Lung (tissue), 12 donors: ENCODE results near the gene CCDC148. TPM values are rescaled to one million over a fixed set of nuclear protein-coding genes. Genes with fewer than 3 reads are reported as not detected.

Experiments used
- ATAC-seq: fragments of 200-7000 bp; cut with Tn5 transposase; one replicate; pipeline ENCODE4 v1.9.1; 2020; ENCODE audit warnings: moderate number of reproducible peaks; ENCODE audit not compliant: insufficient read depth, low FRiP score
- DNase-seq, 3 donors: peaks; one replicate each; pipeline ENCODE4 v3.0.0-alpha.2; 2013 to 2017
- H3K27ac ChIP-seq, 2 donors: one replicate each; pipeline ENCODE4 v1.5.1; 2013; ENCODE audit warnings: mild to moderate bottlenecking in 2 of 2, moderate library complexity in 2 of 2, control low read depth in 1 of 2, inconsistent platforms in 1 of 2, low read depth in 1 of 2, low read length in 1 of 2
- H3K27me3 ChIP-seq, 3 donors: one replicate each; pipeline ENCODE4 v1.5.1; 2013; ENCODE audit warnings: low read length in 2 of 3; ENCODE audit not compliant: control insufficient read depth in 3 of 3, insufficient read depth in 3 of 3
- H3K36me3 ChIP-seq, 4 donors: one replicate each; pipeline ENCODE4 v1.5.1; 2013; ENCODE audit warnings: low read length in 4 of 4, mild to moderate bottlenecking in 1 of 4, moderate library complexity in 1 of 4; ENCODE audit not compliant: control insufficient read depth in 4 of 4, insufficient read depth in 4 of 4
- H3K4me1 ChIP-seq, 5 donors: one replicate each; pipeline ENCODE4 v1.5.1; 2013; ENCODE audit warnings: low read length in 5 of 5, mild to moderate bottlenecking in 2 of 5, moderate library complexity in 1 of 5; ENCODE audit not compliant: control insufficient read depth in 5 of 5, insufficient read depth in 5 of 5
- H3K4me3 ChIP-seq: one replicate; pipeline ENCODE4 v1.5.1; 2013; ENCODE audit warnings: mild to moderate bottlenecking, control low read depth, moderate library complexity
- H3K9ac ChIP-seq, 2 donors: one replicate each; pipeline ENCODE4 v1.5.1; 2013; ENCODE audit warnings: low read length in 2 of 2, control low read depth in 1 of 2; ENCODE audit not compliant: insufficient read depth in 1 of 2
- H3K9me3 ChIP-seq, 4 donors: one replicate each; pipeline ENCODE4 v1.5.1; 2013; ENCODE audit warnings: low read length in 3 of 4, mild to moderate bottlenecking in 1 of 4, moderate library complexity in 1 of 4; ENCODE audit not compliant: control insufficient read depth in 4 of 4, insufficient read depth in 3 of 4
- CTCF ChIP-seq: IDR thresholded peaks from 2 replicates; pipeline ENCODE4 v1.5.1; 2012; ENCODE audit warnings: mild to moderate bottlenecking; ENCODE audit errors: control extremely low read depth, extremely low read depth
- WGBS, 2 donors: extraction: QIAGEN DNeasy Blood & Tissue Kit; methylation state at CpG; one replicate each; pipeline ENCODE4 v1.1.7; 2013; 5-methylcytosine and 5-hydroxymethylcytosine counted together
- polyA plus RNA-seq, 2 donors: library from polyadenylated mRNA; stranded (reverse); fragments of 200-250 nt; gene quantifications; one replicate each; pipeline ENCODE4 v1.2.1, GENCODE V29; 2013
- total RNA-seq, 2 donors: library from RNA; depleted of rRNA in 1 of 2; stranded (reverse); fragments of >200 nt in 1 of 2; gene quantifications; one replicate each; pipeline ENCODE4 v1.2.1, GENCODE V29; 2014 to 2021
- donor health status: control.
- donor health status: control.
- donor health status: Bipolar disorder and iron deficiency.
- donor health status: healthy.
- donor health status: DM: yes; HTN: yes; CAD: no.

Gene CCDC148
- total and polyA plus RNA-seq, 4 donors = 0.61 to 8.6 (median 2.5) TPM

DNA sequence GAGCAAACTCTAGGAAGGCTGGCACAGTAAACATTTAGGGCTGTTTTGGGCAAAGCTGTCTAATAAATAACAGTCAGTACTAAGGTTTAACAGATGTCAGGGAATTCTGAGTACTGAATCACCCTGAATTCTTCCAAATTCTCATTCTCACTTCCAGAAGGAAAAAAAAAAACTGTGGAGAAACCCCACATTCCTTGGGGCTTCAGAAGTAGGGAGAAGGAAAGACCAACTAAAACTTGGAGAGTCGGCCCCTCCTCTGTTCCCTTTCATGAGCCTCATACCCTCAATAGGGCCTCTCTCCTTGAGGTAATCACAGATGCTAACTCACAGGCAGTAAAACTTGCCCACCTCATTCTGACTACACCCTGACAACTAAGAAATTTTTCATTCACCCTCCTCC, 62.1 kb downstream of the CCDC148 start:
- no peak for ATAC-seq
- no peak for DNase-seq
- WGBS, 2 donors = 0 to 47% methylated on average over 1 of the region's 1 CpG

DNA sequence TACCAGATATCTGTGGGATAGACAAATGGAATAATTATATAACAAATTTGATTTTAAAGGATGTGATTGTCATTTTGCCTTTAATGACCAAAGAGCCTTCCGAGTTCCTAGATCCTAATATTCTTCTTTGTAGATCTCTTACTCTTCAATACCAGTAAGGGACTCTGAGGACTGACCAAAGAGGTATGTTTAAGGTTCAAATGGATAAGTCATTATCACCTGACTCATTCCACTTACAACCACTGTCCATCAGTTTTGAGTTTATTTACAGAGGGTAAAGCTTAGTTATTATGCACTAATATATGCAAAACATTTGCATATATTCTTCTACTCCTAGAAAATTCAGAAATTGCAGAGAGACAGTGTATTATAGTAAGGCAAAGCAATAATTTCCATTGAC, 62.7 kb downstream of the CCDC148 start:
- TF ChIP-seq CTCF = no peak
- ATAC-seq = no peak

More for the DNA sequence above, 62.1 kb downstream of the CCDC148 start:
- no peak overlapping the region for H3K9ac ChIP-seq
- H3K27me3 ChIP-seq = no peaks in the 10 kb centered on the region
- H3K4me3 ChIP-seq = no peak overlapping the region
- H3K27ac ChIP-seq = no peak overlapping the region
- H3K4me1 ChIP-seq = peaks cover 0 to 2% (median 0%) of the 10 kb centered on the region in 5 donors
- no peaks in the 10 kb centered on the region for H3K36me3 ChIP-seq
- no peaks in the 10 kb centered on the region for H3K9me3 ChIP-seq
- no peak for TF ChIP-seq CTCF

GRCh38 chr2:158392687-158393086, 63.9 kb downstream of the CCDC148 start:
- Histone ChIP-seq H3K9me3 (no peaks in the 10 kb centered on the region), H3K27me3 (no peaks in the 10 kb centered on the region), H3K36me3 (no peaks in the 10 kb centered on the region), H3K4me3 (no peak overlapping the region), H3K9ac (no peak overlapping the region), H3K27ac (no peak overlapping the region), H3K4me1 (peaks cover 0 to 2% (median 0%) of the 10 kb centered on the region in 5 donors)
- 0 to 28% methylated on average over 1 of the region's 1 CpG for WGBS, 2 donors
- DNase-seq = peak in 1 of 3 donors; percentile 15
- no peak for TF ChIP-seq CTCF
- ATAC-seq = no peak

More for the DNA sequence above, 62.7 kb downstream of the CCDC148 start:
- no peaks in the 10 kb centered on the region for H3K9me3 ChIP-seq
- no peak for DNase-seq
- no peak overlapping the region for H3K27ac ChIP-seq
- H3K4me3 ChIP-seq = no peak overlapping the region
- no peaks in the 10 kb centered on the region for H3K36me3 ChIP-seq
- WGBS, 2 donors = 93 to 100% methylated on average over 1 of the region's 1 CpG
- H3K9ac ChIP-seq = no peak overlapping the region
- H3K27me3 ChIP-seq = no peaks in the 10 kb centered on the region
- peaks cover 0 to 2% (median 0%) of the 10 kb centered on the region in 5 donors for H3K4me1 ChIP-seq

GRCh38 chr2:158391876-158392275, 64.7 kb downstream of the CCDC148 start:
- TF ChIP-seq CTCF = no peak

More at GRCh38 chr2:158391876-158392275, 64.7 kb downstream of the CCDC148 start:
- no peaks in the 10 kb centered on the region for H3K27me3 ChIP-seq
- WGBS, 2 donors = 81 to 82% methylated on average over 2 of the region's 2 CpGs
- no peak overlapping the region for H3K4me3 ChIP-seq
- H3K9ac ChIP-seq = no peak overlapping the region
- peaks cover 0 to 2% (median 0%) of the 10 kb centered on the region in 5 donors for H3K4me1 ChIP-seq
- no peaks in the 10 kb centered on the region for H3K36me3 ChIP-seq
- H3K27ac ChIP-seq = no peak overlapping the region
- ATAC-seq (no peak), DNase-seq (no peak)
- no peaks in the 10 kb centered on the region for H3K9me3 ChIP-seq
